CD4-positive, alpha-beta T cell treated with Interferon alpha-2 for 1 hour (primary cell): ENCODE measurements around the gene SPI1.

Source experiments
- DNase-seq, 2 donors: peaks; one replicate each; pipeline ENCODE4 v3.0.0-alpha.2; 2020 to 2022

The SPI1 gene

DNA sequence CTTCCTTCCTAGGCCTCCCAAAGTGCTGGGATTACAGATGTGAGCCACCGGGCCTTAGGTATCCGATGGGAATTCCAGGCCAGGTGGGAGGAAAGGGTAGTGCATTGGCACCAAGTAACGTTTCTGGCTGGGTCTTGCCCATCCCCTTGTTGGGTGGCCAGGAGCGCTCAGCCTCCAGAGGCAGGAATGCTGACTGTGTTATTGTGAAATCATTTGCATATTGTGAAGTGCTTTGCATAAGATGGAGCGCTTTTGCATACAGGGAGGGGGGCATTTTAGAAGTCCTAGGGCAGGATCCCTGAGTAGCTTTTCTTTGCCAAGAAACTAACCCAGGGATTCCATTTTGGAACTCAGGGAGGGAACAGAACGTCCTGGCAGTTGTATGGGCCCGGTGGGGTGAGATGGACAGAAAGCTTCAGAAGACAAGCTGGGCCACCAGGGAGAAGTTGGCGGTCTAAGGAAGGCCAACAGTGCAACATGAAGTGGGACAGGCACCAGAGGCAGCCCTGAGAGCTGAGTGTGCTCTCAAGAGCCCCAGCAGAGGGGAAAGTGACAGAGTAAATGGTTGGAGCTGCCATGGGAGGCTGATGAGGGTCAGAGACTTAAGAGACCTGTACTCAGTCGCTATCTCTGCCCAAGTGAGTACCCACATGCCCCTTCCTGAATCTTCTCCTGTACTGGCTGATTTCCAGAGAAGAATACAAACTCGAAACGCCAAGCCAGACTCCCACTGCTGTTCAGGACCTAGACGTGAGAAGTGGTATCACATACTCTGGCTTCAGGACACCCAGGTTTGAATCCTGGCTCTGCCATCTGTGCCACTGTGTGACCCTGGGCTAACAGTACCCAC, 28.8 kb upstream of the SPI1 start:
- DNase-seq: no peak

DNA sequence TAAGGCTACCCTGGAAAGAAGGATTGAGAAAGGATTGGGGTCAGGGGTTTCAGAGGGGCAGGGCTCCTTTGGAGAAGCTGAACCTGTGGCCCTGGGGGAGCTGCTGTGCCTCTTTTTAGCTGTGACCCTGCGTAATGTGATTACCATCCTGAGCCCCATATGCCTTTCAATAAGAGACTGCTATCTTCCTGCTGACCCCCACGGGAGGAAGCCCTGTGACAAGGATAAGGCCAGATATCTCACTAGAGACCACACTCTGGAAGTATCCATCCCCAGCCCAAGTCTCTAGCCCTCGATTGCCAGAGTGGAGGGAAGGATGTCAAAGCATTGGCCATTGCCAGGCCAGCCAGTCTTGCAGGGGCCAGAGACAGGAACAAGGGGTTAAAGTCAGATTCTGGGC, 25.2 kb upstream of the SPI1 start:
- DNase-seq: no peak

DNA sequence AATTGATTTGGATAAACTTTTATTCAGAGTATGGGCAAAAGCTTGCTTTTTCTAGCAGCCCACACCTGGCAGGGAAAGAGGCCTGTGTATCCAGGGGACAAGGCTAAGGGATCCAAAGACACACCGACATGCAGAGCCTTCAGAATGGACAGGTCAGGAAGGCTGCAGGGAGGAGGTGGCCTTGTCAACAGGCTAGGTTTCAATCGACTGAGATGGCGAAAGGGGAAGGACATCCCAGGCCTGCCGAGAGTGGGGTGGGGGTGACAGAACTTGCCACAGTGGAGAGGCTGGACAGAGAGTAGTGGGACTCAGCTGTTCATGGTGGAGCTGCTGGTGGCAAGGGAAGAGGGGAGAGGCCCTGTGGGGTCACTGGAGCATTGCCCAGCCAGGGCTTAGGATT, 24.8 kb upstream of the SPI1 start:
- DNase-seq: no peak

DNA sequence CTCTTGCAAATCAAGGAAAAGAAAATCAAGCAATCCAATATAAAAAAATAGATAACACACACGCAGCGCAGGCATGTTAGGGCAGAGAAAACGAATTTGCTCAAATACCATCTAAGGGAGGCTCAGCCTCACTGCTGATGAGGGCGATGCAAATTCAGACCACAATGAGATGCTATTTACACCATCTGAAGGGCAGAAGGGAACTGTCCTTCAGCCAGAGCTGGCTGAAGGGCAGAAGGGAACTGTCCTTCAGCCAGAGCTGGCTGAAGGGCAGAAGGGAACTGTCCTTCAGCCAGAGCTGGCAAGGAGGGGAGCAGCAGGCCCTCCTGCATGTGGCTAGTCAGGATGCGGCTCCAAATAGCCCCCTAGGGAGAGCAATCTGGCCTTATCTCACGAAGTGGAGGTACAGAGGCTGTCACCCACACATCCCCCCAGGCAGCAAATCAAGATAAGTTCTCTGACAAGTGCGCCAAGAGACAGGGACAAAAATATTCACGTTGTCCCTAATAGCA, 22.5 kb upstream of the SPI1 start:
- DNase-seq: no peak

DNA sequence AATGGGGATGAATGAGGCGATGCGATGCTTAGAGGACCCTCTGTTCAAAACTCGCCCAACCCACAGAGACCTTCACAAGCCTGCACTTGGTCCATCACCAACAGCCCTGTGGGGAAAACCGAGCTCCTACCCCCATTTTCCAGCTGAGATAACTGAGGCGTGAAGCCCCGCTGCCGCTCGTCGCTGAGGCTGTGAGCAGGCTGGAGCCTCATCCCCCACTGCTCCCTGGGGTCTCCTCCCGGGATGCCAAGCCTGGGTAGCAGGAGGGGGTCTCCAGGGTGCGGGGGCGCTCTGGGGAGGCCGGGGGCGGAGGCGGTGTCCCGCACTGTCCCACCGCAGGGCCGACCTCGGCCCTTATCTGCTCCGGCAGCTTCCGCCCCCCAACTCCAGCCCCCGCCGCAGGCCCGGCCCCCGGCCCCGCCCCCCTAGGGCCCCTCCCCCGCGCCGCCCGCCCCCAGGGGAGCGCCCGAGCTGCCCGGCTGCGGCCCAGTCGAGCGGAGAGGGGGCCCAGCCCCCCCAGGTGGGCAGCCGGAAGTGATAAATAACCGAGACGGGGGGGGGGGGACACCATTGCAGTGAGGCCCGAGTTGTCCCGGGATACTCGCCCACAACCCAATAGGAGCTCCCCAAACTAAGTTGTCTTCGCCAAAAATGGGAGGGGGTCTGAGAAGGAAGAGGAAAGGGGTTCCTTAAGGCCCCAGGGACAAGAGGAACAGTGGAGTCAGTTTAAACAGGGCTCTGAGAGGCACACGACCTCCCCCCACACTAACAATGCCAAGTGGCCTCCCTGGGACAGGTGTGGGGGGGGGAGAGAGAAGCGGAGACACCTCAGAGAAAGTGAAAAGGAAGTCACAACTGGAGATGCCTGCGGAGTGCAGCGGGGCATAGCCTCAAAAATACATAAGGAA, 21.8 kb upstream of the SPI1 start:
- DNase-seq: peak; percentile 38 to 59

DNA sequence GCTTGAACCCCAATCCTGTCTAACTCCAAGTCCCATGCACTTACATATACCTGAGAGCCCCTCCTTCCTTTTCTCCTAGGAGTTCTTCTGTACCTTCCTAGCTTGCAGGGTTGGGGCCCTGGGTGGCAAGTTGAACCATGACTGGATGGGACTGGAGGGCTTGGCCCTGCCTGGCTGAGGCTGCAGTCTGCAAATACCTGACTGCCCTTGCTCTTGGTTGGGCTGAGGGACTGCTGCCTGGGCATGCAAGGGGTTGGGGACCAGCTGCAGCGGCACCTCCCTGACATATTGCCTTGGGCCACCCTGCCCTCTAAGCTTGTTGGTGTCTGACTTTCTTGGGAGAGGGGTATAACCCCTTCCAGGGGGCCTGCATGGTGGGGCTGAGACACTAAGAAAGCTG, 20.2 kb upstream of the SPI1 start:
- DNase-seq: no peak

DNA sequence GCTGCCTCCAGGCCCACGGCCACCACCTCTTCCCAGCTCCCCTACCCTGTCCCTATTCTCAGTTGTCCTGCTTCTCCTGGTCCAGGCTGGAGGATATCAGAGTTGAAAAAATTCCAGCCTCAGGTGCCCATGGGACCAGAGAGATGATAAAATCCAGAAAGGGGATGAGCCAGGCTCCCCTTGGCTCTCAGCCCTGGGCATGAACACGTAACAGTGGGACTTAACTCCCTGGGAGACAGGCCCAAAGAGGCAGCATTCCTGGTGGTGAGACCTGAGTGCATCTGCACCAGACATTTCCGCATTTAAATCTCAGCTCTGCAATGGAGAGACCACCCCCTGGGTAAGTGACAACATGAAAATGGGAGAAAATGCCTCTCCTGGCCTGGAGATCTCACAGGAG, 19.7 kb upstream of the SPI1 start:
- DNase-seq: no peak

DNA sequence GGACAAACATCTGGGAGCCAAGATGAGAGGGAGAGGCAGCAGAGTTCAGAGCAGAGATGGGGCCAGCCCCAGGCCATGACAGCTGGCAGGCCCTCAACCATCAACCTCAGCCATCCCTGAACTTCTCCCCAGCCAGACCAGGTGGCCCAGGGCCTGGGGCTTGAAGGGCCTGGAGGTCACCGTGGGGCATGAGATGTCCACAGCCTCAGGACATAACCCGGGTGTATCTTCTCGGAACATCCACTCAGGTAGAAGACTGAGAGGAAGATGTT, 17.6 kb upstream of the SPI1 start:
- DNase-seq: no peak

DNA sequence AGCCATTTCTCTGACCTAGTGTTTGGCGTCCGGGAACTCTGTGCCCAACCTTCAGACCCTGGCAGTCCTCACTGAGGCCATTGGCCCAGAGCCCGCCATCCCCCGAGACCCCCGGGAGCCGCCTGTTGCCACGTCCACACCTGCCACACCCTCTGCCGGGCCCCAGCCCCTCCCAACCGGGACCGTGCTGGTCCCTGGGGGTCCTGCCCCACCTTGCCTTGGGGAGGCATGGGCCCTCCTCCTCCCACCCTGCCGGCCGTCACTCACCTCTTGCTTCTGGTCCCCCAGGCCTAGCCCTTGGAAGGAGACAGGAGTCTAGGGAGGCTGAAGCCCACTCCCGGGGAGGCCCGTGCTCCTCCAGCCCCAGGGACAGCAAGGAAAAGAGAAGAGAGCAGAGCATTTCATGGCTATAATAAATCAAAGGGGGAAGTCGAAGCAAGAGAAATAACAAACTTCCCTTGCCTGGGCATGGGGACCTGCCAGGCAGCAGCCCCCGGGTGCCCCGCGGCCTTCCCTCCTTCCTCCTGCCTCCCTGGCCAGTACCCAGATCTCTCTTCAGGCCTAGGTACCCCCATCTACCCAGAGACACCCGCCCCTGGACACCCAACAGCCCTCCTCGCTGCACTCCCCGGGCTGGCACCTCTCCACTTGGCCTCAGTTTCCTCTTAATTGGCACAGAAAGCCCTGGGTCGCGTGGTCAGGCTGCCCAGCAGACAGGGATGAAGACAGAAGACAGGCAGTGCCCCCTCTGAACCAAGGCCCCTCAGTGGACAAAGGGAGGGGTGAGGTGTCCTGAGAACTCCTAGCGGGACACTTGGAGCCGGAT, 17.1 kb upstream of the SPI1 start:
- no peak for DNase-seq

DNA sequence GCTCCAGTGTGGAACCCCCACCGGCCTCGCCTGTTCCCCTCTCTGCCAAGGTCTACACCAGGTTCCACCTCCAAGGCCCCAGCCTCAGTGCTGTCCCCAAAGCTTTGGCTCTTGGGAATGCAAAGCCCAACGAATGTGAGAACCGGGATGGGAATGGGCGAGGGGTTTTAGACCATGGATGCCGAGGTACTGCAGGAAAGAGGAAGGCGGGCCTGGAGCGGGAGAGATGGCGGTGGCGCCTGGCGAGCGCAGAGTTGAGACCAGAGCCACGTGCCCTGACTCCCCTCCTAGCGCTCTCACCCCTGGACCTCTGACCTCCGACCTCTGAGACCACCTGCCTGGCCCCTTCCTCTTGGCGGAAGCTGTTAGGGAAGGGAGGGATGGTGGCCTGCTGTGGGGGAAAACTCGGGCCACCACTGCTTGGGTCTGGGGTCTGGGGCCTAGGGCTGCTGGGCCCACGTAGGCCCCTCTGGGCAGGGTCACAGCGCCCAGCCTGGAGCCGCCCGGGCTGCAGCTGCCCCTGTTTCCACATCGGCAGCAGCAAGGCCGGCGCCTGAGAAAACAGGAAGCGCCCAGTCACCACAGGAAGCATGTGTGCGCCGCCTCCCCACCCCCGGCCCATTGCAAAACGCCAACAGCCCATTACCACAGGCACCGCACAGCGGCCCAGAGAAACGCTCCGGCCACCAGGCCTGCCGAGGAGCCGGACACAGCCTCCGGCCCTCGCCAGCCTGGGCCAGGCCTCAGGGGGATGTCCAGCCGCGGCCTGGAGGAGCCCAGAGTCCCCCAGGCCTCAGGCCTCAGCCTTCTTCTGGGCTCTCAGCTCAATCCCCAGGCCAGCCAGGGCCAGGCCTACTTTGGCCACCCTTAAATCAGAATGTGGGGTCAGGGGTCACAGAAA, 16.2 kb upstream of the SPI1 start:
- peak; percentile 59 to 71 for DNase-seq

DNA sequence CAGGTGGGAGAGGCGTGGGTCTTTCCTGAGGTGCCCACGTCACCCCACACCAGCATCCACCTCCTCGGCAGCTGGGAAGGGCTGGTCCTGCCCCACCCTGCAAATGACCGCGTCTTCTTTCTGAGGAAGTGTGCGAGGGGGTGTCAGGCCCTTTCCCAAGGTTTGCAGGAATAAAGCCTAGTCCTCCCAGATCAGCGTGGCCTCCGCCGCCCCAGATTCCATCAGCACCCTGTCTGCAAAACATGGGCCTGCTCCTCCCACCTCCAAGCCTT, 15.6 kb upstream of the SPI1 start:
- no peak for DNase-seq

DNA sequence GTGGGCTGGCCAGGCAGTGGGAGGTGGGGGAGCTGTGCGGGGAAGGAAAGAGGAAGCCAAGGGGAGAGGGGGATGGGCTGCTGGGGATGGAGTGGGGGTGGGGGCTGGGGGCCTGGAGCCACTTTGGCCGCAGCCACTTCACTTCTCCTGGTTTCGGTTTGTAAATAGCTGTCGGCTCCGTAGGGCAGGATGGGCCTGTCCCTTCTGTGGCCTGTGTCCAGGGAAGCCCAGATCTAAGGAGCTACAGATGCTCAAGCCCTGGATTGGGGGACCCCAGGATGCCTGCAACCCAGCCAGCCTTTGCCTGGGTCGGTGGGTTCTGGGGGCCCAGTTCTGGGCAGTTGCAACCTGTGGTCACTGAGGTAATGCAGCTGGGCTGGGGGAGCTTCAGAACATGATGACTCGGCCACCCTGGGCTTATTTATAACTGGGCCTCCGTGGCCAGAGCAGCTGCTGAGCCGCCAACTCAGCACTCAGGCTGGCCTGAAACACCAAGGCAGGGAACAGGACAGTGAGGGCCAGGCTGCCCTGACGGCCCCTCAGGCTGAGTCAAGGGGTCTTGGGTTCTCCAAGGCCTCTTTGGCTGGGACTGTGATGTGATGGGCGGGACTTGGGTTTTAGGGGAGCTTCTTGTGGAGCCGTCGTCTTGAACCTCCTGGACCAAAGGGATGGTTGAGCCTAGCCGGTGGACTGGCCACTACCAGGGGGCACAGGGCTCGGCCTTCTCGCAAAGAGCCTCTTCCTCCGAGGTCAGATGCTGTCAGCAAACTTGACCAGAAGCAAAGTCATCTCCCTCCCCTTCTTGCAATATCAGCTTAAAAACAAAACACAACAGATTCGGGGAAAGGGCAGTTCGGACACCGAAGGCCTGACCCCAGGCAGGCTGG, 15.1 kb upstream of the SPI1 start:
- DNase-seq: no peak

DNA sequence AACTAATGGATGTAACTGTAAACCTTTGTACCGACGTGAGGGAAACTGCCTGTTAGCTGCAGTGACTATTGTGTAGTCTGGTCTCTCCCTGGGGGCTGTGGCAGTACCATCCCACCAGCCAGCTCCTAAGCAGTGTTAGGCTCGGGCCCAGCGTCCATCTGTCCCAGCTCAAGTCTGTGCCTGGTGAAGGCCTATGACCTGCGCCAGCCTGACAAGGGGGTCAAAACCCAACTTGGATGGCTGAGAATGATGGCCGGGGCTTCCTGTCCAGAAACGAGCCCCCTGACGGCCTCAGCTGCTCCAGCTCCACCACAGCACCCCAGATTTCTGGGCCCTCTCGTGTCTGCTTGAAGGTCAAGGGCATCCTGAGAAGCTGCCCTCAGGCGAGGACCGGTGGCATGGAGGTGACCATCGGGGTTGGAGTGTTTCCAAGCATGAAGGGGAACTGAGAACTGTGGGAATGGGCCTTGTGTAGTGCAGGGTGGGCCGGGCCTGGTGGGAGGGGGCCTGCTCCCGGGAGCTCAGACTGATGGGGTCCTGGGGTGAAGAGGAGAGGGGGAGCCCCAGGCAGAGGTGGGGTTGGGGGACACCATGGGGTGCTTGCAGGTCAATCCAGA, 14.3 kb upstream of the SPI1 start:
- no peak for DNase-seq

DNA sequence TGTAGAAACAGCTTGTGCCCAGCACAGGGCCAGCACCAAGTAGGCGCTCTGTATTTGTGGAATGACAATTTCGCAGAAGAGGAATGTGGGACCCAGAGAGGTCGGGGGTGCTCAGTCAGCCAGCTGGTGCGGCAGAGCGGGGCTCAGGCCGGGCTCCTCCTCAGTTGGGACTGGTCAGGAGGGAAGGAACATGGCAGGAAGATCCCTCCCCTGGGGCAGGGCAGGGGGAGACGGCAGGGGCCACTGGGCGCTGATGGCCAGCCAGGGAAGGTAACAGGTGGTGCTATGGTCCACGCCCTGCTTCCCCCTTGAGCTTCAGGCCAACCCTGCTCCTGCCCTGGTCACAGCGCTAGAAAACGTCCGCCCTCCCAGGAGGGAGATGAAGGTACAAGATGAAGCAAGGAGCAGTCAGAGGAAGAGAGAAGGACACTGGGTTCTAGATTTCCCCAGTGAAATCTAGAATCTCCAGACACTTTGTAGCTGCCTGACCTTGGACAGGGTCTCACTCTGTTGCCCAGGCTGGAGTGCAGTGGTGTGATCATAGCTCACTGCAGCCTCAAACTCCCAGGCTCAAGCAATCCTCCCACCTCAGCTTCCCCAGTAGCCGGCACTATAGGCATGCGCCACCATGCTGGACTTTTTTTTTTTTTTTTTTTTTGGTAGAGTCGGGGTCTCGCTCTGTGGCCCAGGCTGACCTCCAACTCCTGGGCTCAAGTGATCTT, 13.5 kb upstream of the SPI1 start:
- DNase-seq: no peak

DNA sequence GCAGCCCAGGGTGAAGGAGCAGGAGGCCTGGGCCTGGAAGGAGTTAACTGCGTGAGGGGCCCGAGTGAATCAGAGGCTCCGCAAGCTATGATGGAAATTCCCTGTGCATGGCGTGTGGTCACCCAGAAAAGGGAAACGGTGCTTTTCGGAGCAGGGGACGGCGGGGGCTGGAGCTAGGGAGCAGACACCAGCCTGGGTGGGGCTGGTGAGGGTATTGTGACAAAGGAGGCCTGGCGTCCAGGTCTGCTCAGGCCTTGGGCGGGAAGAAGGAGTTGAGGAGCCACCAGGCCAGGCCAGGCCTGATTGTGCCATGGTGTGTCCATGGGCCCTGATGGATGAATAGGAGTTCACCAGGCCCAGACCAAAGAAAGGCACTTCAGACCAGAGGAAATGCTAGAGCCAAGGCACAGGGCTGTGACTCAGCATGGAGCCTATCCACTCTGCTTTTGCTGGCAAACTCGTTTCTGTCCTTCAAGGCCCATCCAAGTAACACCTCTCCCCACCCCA, 12.8 kb upstream of the SPI1 start:
- peak; percentile 28 to 70 for DNase-seq

DNA sequence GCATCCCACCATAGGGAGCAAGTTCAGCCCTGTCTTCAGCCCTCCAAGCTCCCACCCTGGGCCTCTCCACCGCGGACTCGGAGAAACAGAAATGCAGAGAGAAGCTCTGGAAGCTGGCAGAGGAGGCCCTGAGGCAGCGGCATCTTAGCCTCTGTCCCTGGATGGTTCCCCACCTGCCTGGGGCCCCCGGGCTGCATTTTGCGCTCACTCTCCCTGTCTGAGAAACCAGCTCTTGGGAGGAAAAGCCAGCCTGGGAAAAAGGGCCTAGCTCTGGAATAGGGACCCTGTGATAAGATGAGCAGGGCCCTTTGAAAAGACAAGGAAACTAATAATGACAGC, 12.0 kb upstream of the SPI1 start:
- no peak for DNase-seq

DNA sequence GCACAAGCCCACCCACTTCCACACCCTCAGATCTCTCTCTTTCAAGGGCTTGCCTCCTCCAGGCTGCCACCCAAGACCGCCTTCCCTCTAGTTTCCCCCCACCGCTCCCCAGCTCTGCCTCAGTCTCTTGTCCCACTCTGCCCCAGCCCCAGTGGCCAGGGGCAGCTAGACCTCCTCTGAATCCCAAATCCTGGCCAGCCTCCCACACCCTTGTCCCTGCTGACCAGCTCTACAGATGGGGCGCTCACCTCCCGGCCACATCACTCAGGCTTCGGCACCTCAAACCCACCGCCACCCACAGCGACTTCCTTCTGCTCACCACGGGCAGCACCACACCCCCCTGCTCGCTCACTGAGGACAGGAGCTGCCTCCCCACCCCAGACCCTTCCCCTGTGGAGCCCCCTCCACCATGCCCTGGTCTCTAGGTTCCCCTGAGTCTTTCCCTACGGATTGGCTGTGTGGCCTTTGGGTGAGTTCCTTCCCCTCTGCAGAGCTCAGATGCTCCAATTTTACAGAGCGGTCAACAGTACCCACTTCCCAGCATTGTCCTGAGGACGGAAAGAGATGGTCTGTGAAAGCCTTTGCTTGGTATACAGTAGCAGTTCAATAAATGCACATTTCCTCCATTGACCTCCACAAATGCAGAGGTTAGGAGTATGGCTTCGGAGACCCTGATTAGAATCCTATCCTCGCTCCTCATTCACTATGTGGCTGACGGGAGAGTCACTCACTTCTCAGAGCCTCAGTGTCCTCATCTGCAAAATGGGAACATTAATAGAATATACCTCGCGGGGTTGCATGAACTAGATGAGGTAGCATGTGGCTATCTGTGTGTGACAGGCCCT, 11.5 kb upstream of the SPI1 start:
- no peak for DNase-seq

DNA sequence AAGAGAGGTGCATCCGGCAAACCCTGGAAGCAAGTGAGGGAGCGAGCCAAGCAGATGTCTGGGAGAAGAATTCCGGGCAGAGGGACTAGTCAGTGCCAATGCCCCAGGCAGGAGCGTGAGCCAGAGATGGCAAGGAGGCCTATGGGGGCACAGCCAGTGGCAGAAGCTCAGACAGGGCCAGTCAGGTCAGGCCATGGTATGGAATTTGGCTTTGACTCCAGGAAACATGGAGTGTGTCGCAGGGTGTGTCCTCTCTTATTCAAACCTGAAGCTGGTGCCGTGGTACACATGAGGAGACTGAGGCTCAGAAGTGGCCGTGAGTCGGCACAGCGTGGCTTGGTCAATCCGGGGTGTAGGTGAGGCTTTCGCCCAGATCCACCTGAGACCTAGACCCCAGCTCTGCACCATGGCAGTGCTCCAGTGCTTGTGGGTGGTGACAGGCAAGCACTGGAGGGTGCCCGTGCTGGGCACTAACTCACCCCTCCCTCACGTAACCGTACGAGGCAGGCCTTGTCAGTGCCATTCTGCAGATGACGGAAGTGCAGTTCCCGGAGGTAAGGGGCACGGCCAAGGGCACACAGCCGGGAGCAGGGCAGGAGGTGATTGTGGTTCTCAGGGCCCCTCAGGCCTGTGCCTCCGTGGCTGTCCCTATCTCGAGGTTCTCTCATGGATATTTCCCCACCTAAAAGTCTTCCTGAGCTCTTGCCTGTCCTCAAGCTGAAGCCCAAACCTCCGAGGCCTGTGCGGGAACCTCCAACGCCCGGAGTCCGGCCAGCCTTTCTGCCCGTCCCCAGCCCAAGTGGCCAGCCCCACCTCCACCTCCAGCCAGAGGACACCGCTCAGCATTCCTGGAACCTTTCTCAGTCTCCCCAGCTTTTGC, 10.6 kb upstream of the SPI1 start:
- no peak for DNase-seq
